GM21825 (cell line): ENCODE results near the gene SETDB1.
A peak's percentile ranks its signal among the peaks of the same experiment; 100 is the strongest.
"Not testable (repeated sequence)": the region's sequence is repeated elsewhere in the genome, so short reads cannot be mapped to it uniquely, and the experiment has no call there.

ENCODE experiments used
- ATAC-seq: cut with Tn5 transposase; IDR thresholded peaks from one replicate; pipeline ENCODE4 v1.9.1; 2021; ENCODE audit warnings: mild to moderate bottlenecking, moderate library complexity; ENCODE audit not compliant: unreplicated experiment

SETDB1 gene

GRCh38 chr1:150928775-150929174 is 2.6 kb downstream of the SETDB1 start:
- ATAC-seq = not testable (repeated sequence)

GRCh38 chr1:150931773-150932172 is 5.6 kb downstream of the SETDB1 start:
- ATAC-seq = no peak

- no peak for ATAC-seq
These were observed 18.7 kb downstream of the SETDB1 start for GRCh38 chr1:150944856-150945255.

- no peak for ATAC-seq
These were observed 28.5 kb downstream of the SETDB1 start for GRCh38 chr1:150954708-150955107.

GRCh38 chr1:150955280-150955679 is 29.1 kb downstream of the SETDB1 start:
- ATAC-seq = no peak

GRCh38 chr1:150957666-150958065 is 31.5 kb downstream of the SETDB1 start:
- ATAC-seq = no peak

- ATAC-seq = no peak
These were observed 34.5 kb downstream of the SETDB1 start for GRCh38 chr1:150960646-150961045.

GRCh38 chr1:150961756-150962155 is 35.6 kb downstream of the SETDB1 start:
- ATAC-seq = no peak

- no peak for ATAC-seq
These were observed 37.4 kb downstream of the SETDB1 start for GRCh38 chr1:150963321-150964163.

GRCh38 chr1:150964164-150964489 is 38.0 kb downstream of the SETDB1 start:
- ATAC-seq = no peak

- ATAC-seq = no peak
These were observed 39.4 kb downstream of the SETDB1 start for GRCh38 chr1:150965605-150966004.

- no peak for ATAC-seq
These were observed 39.8 kb downstream of the SETDB1 start for GRCh38 chr1:150966011-150966410.

- ATAC-seq = no peak
These were observed 41.8 kb downstream of the SETDB1 start for GRCh38 chr1:150967936-150968335.

GRCh38 chr1:150968491-150968890 is 42.3 kb downstream of the SETDB1 start:
- no peak for ATAC-seq

GRCh38 chr1:150969626-150970025 is 43.5 kb downstream of the SETDB1 start:
- no peak for ATAC-seq

- ATAC-seq = no peak
These were observed 44.8 kb downstream of the SETDB1 start for GRCh38 chr1:150970808-150971582.

GRCh38 chr1:150971583-150972416 is 45.6 kb downstream of the SETDB1 start:
- ATAC-seq = no peak

- ATAC-seq = no peak
These were observed 46.3 kb downstream of the SETDB1 start for GRCh38 chr1:150972417-150972940.

- ATAC-seq = no peak
These were observed 47.2 kb downstream of the SETDB1 start for GRCh38 chr1:150973258-150973835.

GRCh38 chr1:150973836-150974579 is 47.8 kb downstream of the SETDB1 start:
- peak; percentile 45 for ATAC-seq
